AG09319 (cell line): ENCODE measurements around the gene CFAP100.

Experiments used
- DNase-seq: peaks from one replicate; pipeline ENCODE4 v3.0.0-alpha.2; 2010; ENCODE audit warnings: low read depth; ENCODE audit errors: extremely low read depth
- TF ChIP-seq, protein P1 (sequence below): IDR thresholded peaks from 2 replicates; pipeline ENCODE4 v1.5.1; 2011; ENCODE audit warnings: low read depth, mild to moderate bottlenecking, inconsistent platforms, low read length, moderate library complexity

Gene CFAP100

GRCh38 chr3:126422121-126422520 lies 27.4 kb downstream of the CFAP100 start:
- DNase-seq: no peak
- TF ChIP-seq, protein P1, sequence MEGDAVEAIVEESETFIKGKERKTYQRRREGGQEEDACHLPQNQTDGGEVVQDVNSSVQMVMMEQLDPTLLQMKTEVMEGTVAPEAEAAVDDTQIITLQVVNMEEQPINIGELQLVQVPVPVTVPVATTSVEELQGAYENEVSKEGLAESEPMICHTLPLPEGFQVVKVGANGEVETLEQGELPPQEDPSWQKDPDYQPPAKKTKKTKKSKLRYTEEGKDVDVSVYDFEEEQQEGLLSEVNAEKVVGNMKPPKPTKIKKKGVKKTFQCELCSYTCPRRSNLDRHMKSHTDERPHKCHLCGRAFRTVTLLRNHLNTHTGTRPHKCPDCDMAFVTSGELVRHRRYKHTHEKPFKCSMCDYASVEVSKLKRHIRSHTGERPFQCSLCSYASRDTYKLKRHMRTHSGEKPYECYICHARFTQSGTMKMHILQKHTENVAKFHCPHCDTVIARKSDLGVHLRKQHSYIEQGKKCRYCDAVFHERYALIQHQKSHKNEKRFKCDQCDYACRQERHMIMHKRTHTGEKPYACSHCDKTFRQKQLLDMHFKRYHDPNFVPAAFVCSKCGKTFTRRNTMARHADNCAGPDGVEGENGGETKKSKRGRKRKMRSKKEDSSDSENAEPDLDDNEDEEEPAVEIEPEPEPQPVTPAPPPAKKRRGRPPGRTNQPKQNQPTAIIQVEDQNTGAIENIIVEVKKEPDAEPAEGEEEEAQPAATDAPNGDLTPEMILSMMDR: no peak

DNA sequence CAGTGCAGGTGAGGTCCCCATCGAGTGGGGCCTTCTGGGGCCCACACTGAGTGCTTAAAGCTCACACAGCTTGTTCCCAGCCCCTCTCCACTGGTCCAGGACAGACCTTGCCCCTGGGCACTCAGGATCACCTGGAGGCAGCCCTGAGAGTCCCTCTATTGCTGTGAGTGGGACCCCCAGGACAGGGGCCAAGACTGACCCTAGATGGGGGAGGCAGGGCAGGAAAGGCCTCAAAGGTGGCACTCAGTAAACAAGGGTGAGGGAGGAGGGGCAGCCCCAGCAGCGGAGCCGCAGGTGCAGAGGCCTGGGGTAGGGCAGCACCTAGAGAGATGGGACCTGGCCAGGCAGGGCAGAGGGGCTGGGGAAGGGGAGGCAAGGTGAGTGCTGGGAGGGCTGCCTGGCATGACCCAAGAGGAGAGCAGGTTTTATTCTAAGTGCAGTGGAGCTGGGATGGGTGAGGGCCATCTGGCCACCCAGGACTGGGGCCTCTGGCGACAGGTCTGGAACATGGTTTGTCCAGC lies 27.9 kb downstream of the CFAP100 start:
- TF ChIP-seq, protein P1: no peak
- DNase-seq: no peak

- TF ChIP-seq, protein P1: no peak
- DNase-seq: no peak
These were observed 28.7 kb downstream of the CFAP100 start for GRCh38 chr3:126423191-126424038.

- no peak for DNase-seq
- TF ChIP-seq, protein P1: no peak
These were observed 29.5 kb downstream of the CFAP100 start for GRCh38 chr3:126424039-126424717.

DNA sequence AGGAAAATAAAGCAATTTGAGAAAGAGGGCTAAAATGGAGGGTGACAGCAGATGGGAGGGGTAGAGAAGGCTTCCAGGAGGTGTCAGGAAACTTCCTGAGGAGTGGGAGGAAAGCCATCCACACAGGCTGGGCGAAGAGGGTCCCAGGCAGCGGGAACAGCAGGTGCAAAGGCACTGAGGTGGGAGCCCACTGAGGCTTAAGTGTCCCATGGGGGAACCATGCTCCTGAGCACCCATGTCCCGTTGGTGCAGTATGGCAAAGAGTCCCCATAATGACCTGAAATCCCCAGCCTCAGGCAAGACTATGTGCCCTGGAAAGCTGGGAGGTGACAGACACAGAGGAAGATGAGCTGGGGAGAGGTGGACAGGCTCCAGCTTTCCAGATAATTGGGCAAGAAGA lies 30.0 kb downstream of the CFAP100 start:
- no peak for DNase-seq
- TF ChIP-seq, protein P1: no peak

DNA sequence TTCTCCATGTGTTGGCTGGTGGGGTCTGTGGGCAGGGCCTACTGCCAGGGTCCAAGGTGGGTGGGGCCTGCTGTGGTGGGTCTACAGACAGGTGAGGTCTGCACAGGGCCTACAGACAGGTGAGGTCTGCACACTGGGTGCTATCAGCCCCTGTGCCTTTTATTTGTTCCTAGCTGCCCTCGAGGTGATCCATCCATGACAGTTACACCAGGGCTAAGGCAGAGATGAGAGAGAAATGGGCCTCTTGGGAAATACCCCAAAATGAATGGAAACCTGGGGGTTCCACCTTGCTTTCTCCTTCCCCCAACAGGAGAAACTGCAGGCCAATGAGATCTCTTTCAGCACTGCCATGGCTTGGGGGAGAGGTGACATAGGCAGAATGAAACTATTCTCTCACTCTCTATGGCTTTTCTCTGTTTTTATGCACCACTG lies 36.4 kb downstream of the CFAP100 start:
- no peak for DNase-seq
- TF ChIP-seq, protein P1: no peak
